Sigmoid colon (tissue), 7 donors: ENCODE measurements around the gene TRERF1. TPM values are rescaled to one million over a fixed set of nuclear protein-coding genes. Genes with fewer than 3 reads are reported as not detected.

Experiments used
- DNase-seq: peaks from one replicate; pipeline ENCODE4 v3.0.0-alpha.2; 2019
- H3K27ac ChIP-seq, 4 donors: fragments of 200-600 bp; sonication (generic); one replicate each; pipeline ENCODE4 v1.5.1; 2016 to 2019; ENCODE audit warnings: mild to moderate bottlenecking in 1 of 4
- H3K27me3 ChIP-seq, 3 donors: fragments of 200-600 bp; sonication (generic); one replicate each; pipeline ENCODE4 v1.5.1; 2019; ENCODE audit warnings: mild to moderate bottlenecking in 1 of 3
- H3K36me3 ChIP-seq, 4 donors: fragments of 200-600 bp; sonication (generic); one replicate each; pipeline ENCODE4 v1.5.1; 2016 to 2019
- H3K4me1 ChIP-seq, 4 donors: fragments of 200-600 bp; sonication (generic); one replicate each; pipeline ENCODE4 v1.5.1; 2017 to 2019
- H3K4me3 ChIP-seq, 4 donors: fragments of 200-600 bp; sonication (generic); one replicate each; pipeline ENCODE4 v1.5.1; 2017 to 2019; ENCODE audit warnings: mild to moderate bottlenecking in 2 of 4, moderate library complexity in 1 of 4
- H3K9me3 ChIP-seq, 4 donors: fragments of 200-600 bp in 3 of 4; sonication (generic) in 3 of 4; one replicate each; pipeline versions ENCODE4 v1.5.1 to v1.6.1; 2013 to 2019
- CTCF ChIP-seq, 4 experiments: fragments of 450-650 bp in 3 of 4; fragments of 200-600 bp in 1 of 4; IDR thresholded peaks; one replicate each; pipeline ENCODE4 v1.5.1; 2016 to 2019; ENCODE audit warnings: antibody characterized with exemption in 4 of 4, mild to moderate bottlenecking in 3 of 4, moderate library complexity in 2 of 4
- EP300 ChIP-seq, 4 donors: sonication (generic); formaldehyde crosslinking; IDR thresholded peaks; one replicate each; pipeline ENCODE4 v1.6.1; 2017; ENCODE audit warnings: antibody characterized with exemption in 4 of 4
- POLR2A ChIP-seq, 2 donors: fragments of 450-650 bp; IDR thresholded peaks; one replicate each; pipeline ENCODE4 v1.6.1; 2016; ENCODE audit warnings: antibody characterized with exemption in 2 of 2, mild to moderate bottlenecking in 2 of 2, moderate library complexity in 2 of 2
- POLR2AphosphoS5 ChIP-seq, 4 donors: sonication (generic); formaldehyde crosslinking; IDR thresholded peaks; one replicate each; pipeline ENCODE4 v1.6.1; 2017; ENCODE audit warnings: antibody characterized with exemption in 4 of 4
- WGBS, 2 donors: extraction: QIAGEN DNeasy Blood & Tissue Kit; methylation state at CpG; one replicate each; pipeline ENCODE4 v1.1.7; 2013; 5-methylcytosine and 5-hydroxymethylcytosine counted together
- intact Hi-C: fragments of 100-400 bp; cut with DNase I; formaldehyde crosslinking; loops from one replicate; pipeline ENCODE4 v1.15.1; 2023
- polyA plus RNA-seq, 3 donors: library from polyadenylated mRNA; stranded (reverse); fragments of 200-250 nt; gene quantifications; one replicate each; pipeline ENCODE4 v1.2.3, GENCODE V29; 2013
- total RNA-seq, 4 donors: library from RNA; depleted of rRNA; stranded (reverse); fragments of >200 nt; gene quantifications; one replicate each; pipeline ENCODE4 v1.1.0, GENCODE V29; 2016
- donor health status: healthy with polysubstance abuse.
- donor health status: Bipolar disorder and iron deficiency.
- donor health status: healthy.

TRERF1 gene
- total and polyA plus RNA-seq, 7 donors = 0.46 to 10.5 (median 4.6) TPM

GRCh38 chr6:42292004-42292740 is 159.6 kb downstream of the TRERF1 start:
- TF ChIP-seq POLR2AphosphoS5 (IDR thresholded peaks at IDR 0.05) = no peak
- no peak for TF ChIP-seq EP300 (IDR thresholded peaks at IDR 0.05)
- no peak for TF ChIP-seq POLR2A (IDR thresholded peaks at IDR 0.05)
- 76 to 81% methylated on average over 9 of the region's 9 CpGs for WGBS, 2 donors
- H3K36me3 ChIP-seq = no peaks in the 10 kb centered on the region
- H3K27ac ChIP-seq = no peak overlapping the region
- no peak overlapping the region for H3K4me3 ChIP-seq
- intact Hi-C loops = no loop called here
- DNase-seq = no peak
- H3K27me3 ChIP-seq = no peaks in the 10 kb centered on the region
- H3K9me3 ChIP-seq = no peaks in the 10 kb centered on the region
- H3K4me1 ChIP-seq = no peaks in the 10 kb centered on the region

- Histone ChIP-seq H3K27me3 (no peaks in the 10 kb centered on the region), H3K4me1 (no peaks in the 10 kb centered on the region), H3K4me3 (no peak overlapping the region), H3K27ac (no peak overlapping the region), H3K36me3 (no peaks in the 10 kb centered on the region), H3K9me3 (no peaks in the 10 kb centered on the region)
- TF ChIP-seq POLR2AphosphoS5 (IDR thresholded peaks at IDR 0.05) = no peak
- TF ChIP-seq CTCF (IDR thresholded peaks at IDR 0.05) = no peak
- TF ChIP-seq POLR2A (IDR thresholded peaks at IDR 0.05) = no peak
- TF ChIP-seq EP300 (IDR thresholded peaks at IDR 0.05) = no peak
- DNase-seq = no peak
- intact Hi-C loops = no loop called here
- 63 to 72% methylated on average over 2 of the region's 2 CpGs for WGBS, 2 donors
Measured at GRCh38 chr6:42287756-42288155, 164.0 kb downstream of the TRERF1 start.

- peaks cover 0 to 25% (median 11%) of the 10 kb centered on the region in 4 donors for H3K4me1 ChIP-seq
- no peaks in the 10 kb centered on the region for H3K9me3 ChIP-seq
- no peak overlapping the region for H3K4me3 ChIP-seq
- H3K27me3 ChIP-seq = no peaks in the 10 kb centered on the region
- no peak for DNase-seq
- intact Hi-C loops = no loop called here
- H3K36me3 ChIP-seq = no peaks in the 10 kb centered on the region
- TF ChIP-seq POLR2A (IDR thresholded peaks at IDR 0.05) (no peak), EP300 (IDR thresholded peaks at IDR 0.05) (no peak), CTCF (IDR thresholded peaks at IDR 0.05) (no peak)
- no peak overlapping the region for H3K27ac ChIP-seq
- 40 to 54% methylated on average over 7 of the region's 7 CpGs for WGBS, 2 donors
Measured at GRCh38 chr6:42281570-42281969, 170.2 kb downstream of the TRERF1 start.

- H3K27me3 ChIP-seq = no peaks in the 10 kb centered on the region
- no peaks in the 10 kb centered on the region for H3K9me3 ChIP-seq
- no peak for DNase-seq
- H3K4me3 ChIP-seq = no peak overlapping the region
- H3K36me3 ChIP-seq = no peaks in the 10 kb centered on the region
- H3K27ac ChIP-seq = no peak overlapping the region
- H3K4me1 ChIP-seq = peaks cover 0 to 27% (median 11%) of the 10 kb centered on the region in 4 donors
- no peak for TF ChIP-seq EP300 (IDR thresholded peaks at IDR 0.05)
- TF ChIP-seq POLR2A (IDR thresholded peaks at IDR 0.05) = no peak
- TF ChIP-seq POLR2AphosphoS5 (IDR thresholded peaks at IDR 0.05) = no peak
- no peak for TF ChIP-seq CTCF (IDR thresholded peaks at IDR 0.05)
- intact Hi-C loops = no loop called here
- WGBS, 2 donors = 89% methylated on average over 5 of the region's 5 CpGs
Measured at GRCh38 chr6:42280966-42281533, 170.7 kb downstream of the TRERF1 start.

GRCh38 chr6:42279966-42280629 is 171.6 kb downstream of the TRERF1 start:
- TF ChIP-seq CTCF (IDR thresholded peaks at IDR 0.05) = no peak
- TF ChIP-seq POLR2AphosphoS5 (IDR thresholded peaks at IDR 0.05) = no peak
- TF ChIP-seq POLR2A (IDR thresholded peaks at IDR 0.05) = no peak
- TF ChIP-seq EP300 (IDR thresholded peaks at IDR 0.05) = no peak
- WGBS, 2 donors = 65 to 69% methylated on average over 24 of the region's 24 CpGs
- H3K27me3 ChIP-seq = no peaks in the 10 kb centered on the region
- H3K27ac ChIP-seq = peak overlapping the region in 2 of 4 donors; percentile 40 to 49
- no peaks in the 10 kb centered on the region for H3K9me3 ChIP-seq
- no peaks in the 10 kb centered on the region for H3K36me3 ChIP-seq
- intact Hi-C loops = no loop called here
- H3K4me1 ChIP-seq = peaks cover 0 to 35% (median 11%) of the 10 kb centered on the region in 4 donors
- DNase-seq = peak; percentile 79
- no peak overlapping the region for H3K4me3 ChIP-seq
